ENCODE results near the gene F2RL3. TPM values are rescaled to one million over a fixed set of nuclear protein-coding genes. Genes with fewer than 3 reads are reported as not detected.
"Not testable (repeated sequence)": the region's sequence is repeated elsewhere in the genome, so short reads cannot be mapped to it uniquely, and the experiment has no call there.

F2RL3 gene
- polyA plus RNA-seq, 5 donors: 0.61 to 1.5 (median 1.3) TPM

DNA sequence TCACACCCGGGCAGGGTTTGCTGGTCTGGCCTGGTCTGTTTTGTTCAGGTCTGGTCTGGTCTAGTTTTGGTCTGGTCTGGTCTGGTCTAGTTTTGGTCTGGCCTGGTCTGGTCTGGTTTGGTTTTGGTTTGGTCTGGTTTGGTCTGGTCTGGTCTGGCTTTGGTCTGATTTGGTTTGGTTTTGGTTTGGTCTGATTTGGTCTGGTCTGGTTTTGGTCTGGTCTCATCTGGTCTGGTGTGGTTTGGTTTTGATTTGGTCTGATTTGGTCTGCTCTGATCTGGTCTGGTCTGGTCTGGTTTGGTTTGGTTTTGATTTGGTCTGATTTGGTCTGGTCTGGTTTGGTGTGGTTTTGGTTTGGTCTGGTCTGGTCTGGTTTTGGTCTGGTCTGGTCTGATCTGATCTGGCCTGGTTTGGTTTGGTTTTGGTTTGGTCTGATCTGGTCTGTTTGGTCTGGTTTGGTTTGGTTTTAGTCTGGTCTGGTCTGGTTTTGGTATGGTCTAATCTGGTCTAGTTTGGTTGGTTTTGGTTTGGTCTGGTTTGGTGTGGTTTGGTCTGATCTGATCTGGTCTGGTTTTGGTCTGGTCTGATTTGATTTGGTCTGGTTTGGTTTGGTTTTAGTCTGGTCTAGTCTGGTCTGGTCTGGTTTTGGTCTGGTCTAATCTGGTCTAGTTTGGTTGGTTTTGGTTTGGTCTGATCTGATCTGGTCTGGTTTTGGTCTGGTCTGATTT, 14.4 kb upstream of the F2RL3 start:
- no peak for DNase-seq

DNA sequence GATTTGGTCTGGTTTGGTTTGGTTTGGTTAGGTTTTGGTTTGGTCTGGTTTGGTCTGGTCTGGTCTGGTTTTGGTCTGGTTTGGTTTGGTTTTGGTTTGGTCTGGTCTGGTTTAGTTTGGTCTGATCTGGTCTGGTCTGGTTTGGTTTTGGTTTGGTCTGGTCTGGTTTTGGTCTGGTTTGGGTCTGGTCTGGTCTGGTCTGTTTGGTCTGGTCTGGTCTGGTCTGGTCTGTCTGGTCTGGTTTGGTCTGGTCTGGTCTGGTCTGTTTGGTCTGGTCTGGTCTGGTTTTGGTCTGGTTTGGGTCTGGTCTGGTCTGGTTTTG, 13.9 kb upstream of the F2RL3 start:
- not testable (repeated sequence) for DNase-seq

DNA sequence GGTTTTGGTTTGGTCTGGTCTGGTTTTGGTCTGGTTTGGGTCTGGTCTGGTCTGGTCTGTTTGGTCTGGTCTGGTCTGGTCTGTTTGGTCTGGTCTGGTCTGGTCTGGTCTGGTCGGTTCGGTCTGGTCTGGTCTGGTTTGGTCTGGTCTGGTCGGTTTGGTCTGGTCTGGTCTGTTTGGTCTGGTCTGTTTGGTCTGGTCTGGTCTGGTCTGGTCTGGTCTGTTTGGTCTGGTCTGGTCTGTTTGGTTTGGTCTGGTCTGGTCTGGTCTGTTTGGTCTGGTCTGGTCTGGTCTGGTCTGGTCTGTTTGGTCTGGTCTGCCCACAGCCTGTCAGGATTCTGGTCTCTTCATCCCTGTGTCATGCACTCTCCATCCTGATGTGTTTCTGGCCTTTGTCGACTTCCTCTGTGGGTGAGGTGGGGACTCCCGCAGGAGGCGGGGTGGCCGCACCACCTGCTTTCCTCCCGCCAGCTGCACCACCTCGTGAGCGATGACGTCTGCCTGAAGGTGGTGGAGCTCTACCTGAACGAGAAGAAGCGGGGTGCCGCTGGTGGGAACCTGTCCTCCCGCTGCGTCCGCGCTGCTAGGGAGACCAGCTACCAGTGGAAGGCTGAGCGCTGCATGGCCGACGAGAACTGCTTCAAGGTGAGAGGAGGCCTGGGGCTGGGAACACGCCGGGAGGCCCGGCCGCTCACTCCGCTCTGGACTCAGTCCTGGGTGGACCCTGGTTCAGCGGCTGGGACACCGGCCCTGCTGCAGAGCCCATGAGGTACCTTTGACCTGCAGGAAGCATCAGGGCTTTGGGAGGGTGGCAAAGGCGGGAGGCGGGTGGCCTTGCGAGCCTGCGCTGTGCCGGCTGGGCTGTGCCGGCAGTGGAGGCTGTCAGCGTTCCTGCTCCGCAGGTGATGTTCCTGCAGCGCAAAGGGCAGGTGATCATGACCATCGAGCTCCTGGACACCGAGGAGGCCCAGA, 12.9 kb upstream of the F2RL3 start:
- DNase-seq: no peak

DNA sequence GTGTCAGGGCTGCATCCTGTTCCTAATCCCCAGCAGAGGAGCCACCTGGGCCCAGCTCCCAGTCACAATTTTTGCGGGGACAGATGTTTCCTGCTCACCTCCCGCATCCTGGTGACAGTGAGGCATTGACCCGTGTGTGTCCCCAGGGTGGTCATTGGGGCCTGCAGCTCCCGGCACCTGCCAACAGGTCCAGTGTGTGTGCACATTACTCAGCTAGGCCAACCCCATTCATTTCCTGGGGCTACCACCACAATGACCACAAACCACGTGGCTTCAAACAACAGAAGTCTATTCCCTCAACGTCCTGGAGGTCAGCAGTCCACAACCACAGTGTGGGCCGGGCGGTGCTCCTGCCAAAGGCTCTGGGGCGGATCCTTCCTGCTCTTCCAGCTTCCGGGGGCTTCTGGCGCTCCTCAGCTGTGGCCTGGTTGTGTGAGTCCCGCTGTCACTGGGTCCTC, 11.9 kb upstream of the F2RL3 start:
- peak in 1 of 2 donors; percentile 22 for DNase-seq

DNA sequence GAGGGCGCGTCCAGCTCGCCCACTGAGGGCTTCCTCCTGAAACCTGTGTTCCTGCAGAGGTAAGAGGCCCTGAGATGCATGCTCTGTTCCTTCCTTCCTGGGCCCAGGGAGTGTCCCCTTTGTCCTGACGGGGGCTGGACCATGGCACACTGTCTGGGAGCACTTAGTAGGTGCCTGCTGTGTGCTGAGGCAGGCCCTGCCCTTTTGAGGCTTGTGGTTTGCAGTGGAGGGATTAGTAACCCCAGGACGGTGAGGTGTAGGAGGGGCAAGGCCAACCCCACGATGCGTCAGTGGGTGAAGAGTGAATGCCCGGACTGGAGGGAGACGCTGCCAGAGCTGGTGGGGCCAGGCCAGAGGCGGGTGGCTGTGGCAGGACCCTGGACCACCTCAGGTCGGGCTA, 11.2 kb upstream of the F2RL3 start:
- no peak for DNase-seq

DNA sequence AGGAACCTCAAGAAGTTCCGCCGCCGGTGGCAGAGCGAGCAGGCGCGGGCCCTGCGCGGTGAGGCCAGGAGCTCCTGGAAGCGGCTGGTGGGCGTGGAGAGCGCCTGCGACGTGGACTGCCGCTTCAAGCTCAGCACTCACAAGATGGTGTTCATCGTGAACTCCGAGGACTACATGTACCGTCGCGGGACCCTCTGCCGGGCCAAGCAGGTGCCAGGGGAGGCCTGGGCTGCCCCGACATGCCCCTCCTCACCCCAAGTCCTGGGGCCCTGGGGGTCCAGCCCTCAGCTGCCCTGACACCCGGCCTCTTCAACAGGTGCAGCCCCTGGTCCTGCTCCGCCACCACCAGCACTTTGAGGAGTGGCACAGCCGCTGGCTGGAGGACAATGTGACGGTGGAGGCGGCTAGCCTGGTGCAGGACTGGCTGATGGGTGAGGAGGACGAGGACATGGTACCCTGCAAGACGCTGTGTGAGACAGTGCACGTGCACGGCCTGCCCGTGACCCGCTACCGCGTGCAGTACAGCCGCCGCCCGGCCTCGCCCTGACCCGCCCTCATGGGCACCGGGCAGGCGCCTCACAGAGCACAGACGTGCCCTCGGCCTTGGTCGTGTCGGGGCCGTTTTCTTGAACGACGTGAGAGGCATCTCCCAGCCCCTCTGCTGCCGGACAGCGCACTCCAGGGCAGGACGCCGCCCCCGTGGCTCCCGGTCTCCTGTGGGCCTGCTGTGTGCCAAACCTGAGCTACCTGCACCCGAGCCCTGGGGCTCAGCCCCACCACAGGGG, 10.4 kb upstream of the F2RL3 start:
- no peak for DNase-seq

DNA sequence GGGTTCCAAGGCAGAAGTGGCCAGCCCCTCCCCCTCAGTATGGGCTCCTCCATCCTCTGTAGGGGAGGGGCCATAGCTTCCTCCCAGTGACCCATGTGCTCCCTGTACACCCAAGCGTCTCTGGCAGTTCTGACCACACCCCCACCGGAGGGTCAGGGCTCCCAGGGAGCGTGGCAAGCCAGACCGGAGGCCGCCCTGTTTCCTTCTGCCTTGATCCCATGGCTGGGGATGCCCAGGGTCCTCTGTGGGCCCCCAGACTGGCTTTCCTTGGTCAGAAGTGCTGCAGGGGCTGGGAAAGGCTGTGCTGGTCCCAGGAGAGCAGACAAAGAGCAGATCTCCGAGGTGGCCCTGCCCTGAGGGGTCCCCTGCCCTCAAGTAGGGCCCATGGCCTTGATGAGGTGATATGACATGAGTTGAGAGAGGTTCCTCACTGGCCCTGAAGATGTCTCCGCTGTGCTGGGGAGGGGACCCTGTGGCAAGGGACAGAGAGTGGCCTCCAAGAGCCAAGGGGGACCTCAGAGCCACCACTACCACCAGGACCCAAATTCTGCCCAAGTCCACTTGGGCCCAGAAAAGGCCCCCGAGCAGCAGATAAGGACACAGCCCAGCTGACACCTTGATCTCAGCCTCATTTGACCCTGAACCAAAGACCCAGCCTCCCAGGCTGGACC, 7.8 kb upstream of the F2RL3 start:
- DNase-seq: no peak

DNA sequence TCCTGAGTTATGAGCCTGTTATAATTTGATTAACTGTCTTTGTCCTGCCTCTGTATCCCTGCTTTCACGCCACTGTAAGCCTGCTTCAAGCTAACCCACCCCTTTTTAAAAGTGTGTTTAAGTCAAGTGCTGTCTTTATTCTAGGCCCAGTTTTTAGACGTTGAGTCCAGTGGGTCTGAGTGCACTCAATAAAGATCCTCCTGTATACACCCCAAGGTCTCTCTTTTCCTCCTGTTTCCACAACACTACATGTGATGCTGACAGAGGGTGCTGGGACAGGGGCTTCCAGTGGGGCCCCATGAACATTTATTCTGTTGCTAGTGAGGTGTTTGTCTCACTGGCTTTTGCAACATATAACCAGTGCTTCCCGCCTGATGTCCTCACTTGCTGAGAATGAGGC, 6.7 kb upstream of the F2RL3 start:
- DNase-seq: no peak

DNA sequence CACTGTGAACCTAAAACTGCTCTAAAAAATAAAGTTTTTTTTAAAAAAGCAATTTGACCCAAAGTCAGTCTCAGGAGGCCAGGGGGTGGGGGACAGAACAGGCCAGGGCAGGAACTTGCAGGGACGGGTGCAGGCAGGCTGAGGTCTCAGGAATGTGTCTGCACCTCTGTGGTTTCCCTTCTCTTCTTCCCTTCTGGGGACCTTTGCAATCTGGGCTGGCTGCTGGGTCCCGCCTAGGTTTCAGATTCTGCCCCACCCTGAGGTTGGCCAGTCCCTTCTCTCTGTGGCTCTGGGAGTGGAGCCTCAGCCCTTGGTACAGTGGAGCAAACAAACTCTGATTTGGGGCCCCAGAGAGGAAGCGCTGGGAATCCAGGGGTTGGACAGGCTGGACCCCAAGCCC, 5.3 kb upstream of the F2RL3 start:
- no peak for DNase-seq

DNA sequence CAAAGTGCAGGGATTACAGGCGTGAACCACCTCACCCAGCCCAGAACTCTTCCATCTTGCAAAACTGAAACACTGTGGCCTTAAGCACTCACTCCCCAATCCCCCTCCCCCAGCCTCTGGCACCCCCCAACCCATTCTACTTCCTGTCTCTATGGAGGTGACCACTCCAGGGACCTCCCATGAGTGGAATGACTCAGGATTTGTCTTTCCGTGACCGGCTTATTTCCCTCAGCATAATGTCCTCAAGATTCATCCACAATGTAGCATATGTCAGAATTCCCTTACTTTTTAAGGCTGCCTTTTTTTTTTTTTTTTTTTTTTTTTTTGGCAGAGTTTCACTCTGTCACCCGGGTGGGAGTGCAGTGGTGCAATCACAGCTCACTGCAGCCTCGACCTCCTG, 3.6 kb upstream of the F2RL3 start:
- no peak for DNase-seq

DNA sequence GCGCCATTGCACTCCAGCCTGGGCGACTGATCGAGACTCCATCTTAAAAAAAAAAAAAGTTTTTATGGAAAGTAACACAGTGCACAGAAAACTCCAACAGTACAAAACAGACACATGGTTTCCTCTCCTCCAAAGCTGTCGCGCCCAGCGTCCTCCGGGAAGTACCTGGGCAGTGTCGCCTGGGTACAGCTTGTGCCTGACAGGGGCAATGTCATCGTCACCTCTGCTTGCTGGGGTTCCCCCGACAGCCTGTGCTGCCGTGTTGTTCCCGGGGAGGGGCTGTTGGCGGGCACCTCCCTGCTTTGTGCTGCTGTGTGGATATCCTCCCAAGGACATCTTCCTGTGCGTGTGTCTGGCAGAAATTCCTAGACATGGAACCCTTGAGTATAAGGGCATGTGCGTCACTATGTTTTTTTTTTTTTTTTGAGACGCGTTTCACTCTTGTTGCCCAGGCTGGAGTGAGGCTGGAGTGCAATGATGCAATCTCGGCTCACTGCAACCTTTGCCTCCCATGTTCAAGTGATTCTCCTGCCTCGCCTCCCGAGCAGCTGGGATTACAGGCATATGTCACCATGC, 2.4 kb upstream of the F2RL3 start:
- DNase-seq: peak; percentile 23 to 27

DNA sequence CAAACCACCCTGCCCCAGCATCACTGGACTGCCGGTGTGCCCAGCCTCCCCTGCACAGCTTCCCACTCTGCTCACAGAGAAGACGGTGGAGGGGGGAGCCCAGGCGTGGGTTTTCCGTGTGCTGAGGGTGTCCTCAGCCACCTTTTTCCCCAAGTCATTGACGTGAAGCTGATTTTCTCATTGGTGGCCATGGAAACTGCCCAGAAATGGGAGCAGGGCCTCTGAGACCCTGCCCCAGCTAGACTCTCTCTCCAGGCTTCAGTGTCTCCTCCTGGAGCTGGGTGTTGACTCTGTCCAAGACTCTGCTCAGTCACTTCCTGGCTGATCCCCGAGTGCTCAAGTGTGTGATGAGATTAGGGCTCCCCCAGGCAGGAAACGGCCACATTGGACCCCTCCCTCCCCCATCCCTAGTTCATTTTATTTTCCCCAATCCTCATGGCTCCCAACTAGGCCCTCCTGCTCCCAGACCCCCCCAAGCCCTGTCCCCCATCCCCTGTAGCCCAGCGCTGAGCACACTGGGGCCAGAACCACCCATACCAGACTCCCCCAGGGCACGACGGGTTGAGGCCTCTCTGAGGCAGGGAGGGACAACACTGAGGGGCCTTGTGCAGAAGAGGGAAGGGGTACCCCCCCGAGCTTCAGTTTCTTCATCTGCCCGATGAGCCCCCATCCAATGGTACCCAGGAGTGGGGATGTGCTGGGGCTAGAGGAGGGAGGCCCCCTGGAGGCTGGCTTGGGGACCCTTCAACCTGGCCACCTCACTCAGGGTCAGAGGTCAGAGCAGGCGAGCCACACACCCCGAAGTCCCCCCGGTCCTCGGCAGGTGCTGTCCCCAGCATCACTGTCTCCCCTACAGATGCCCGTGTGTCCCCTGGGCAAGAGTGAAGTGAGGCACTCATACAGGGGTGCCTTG, 1.2 kb upstream of the F2RL3 start:
- no peak for DNase-seq

DNA sequence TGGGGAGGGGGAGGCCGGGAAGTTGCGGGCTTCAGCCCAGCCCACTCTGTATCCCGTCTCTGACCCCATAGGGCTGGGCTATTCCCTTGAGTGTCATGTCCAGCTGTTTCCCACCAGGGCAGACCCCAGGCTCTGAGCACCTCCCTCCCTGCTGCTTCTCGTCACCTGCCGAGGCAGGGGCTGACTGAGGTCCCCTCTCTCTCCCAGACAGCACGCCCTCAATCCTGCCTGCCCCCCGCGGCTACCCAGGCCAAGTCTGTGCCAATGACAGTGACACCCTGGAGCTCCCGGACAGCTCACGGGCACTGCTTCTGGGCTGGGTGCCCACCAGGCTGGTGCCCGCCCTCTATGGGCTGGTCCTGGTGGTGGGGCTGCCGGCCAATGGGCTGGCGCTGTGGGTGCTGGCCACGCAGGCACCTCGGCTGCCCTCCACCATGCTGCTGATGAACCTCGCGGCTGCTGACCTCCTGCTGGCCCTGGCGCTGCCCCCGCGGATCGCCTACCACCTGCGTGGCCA, 625 bp downstream of the F2RL3 start:
- DNase-seq: no peak

DNA sequence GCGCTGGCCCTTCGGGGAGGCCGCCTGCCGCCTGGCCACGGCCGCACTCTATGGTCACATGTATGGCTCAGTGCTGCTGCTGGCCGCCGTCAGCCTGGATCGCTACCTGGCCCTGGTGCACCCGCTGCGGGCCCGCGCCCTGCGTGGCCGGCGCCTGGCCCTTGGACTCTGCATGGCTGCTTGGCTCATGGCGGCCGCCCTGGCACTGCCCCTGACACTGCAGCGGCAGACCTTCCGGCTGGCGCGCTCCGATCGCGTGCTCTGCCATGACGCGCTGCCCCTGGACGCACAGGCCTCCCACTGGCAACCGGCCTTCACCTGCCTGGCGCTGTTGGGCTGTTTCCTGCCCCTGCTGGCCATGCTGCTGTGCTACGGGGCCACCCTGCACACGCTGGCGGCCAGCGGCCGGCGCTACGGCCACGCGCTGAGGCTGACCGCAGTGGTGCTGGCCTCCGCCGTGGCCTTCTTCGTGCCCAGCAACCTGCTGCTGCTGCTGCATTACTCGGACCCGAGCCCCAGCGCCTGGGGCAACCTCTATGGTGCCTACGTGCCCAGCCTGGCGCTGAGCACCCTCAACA, 1.2 kb downstream of the F2RL3 start:
- no peak for DNase-seq

DNA sequence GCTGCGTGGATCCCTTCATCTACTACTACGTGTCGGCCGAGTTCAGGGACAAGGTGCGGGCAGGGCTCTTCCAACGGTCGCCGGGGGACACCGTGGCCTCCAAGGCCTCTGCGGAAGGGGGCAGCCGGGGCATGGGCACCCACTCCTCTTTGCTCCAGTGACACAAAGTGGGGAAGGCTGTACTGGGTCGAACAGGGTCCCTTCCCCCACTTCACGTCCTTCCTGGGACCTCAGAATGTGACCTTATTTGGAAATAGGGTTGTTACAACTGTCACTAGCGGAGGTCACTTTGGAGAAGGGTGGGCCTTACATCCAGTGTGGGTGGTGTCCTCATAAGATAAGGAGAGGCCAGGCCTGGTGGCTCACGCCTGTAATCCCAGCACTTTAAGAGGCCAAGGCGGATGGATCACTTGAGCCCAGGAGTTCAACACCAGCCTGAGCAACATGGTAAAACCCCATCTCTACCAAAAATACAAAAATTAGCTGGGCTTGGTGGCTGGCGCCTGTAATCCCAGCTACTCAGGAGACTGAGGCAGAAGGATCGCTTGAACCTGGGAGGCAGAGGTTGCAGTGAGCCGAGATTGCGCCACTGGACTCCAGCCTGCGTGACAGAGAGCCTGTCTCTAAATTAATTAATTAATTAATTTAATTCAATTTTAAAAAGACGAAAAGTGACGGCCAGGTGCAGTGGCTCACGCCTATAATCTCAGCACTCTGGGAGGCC, 1.8 kb downstream of the F2RL3 start:
- no peak for DNase-seq

DNA sequence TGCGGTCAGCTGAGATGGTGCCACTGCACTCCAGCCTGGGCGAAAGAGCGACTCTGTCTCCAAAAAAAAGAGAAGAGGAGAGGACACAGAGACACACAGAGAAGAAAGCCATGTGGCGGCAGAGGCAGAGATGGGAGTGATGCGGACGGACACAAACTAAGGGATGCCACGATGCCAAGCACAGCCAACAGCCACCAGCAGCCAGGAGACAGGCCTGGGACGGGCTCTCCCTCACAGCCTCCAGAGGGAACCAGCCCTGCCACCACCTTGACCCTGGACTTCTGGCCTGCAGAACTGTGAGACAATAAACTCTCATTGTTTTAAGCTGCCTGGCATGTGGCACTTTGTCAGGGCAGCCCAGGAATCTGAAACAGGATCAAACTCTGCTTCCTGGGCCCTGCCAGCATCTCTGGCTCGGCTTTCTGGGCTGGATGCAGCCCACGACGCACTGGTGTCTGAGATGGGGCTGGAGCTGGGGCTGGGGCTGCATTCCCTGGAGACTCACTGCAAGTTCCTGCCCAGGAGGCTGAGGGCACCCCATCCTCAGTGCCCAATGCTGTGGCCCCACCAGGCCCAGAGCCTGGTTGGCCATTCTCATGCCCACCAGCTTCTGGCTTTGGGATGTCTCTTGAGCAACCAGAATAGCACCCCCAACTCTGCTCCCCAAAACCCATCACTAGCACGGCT, 3.0 kb downstream of the F2RL3 start:
- no peak for DNase-seq

DNA sequence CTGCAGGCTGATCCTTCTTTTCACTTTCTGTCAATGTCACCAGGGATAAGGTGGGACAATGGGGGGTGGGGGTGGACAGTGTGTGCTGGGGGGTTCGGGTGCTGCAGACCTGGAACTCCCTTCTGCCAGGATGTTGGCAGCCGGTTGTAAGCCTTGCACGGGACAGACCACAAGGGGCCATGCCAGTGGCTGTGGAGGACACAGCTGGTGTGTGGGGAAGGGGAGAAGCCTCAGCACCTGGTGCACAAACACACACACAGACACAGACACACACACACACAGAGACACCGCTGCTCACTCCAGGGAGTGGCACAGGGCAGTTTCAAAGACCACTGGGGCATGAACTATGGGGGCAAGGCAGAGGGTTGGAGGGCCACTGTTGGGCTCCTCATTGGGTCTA, 3.6 kb downstream of the F2RL3 start:
- no peak for DNase-seq
